HL-60/S4 (cell line): ENCODE data around the gene MCC.

Experiments
- in situ Hi-C: fragments of 300-500 bp; cut with MboI; formaldehyde crosslinking; loops from 2 replicates; pipeline ENCODE4 v1.14.3; 2022; ENCODE audit warnings: low sequenced_read_pairs

The MCC gene

DNA sequence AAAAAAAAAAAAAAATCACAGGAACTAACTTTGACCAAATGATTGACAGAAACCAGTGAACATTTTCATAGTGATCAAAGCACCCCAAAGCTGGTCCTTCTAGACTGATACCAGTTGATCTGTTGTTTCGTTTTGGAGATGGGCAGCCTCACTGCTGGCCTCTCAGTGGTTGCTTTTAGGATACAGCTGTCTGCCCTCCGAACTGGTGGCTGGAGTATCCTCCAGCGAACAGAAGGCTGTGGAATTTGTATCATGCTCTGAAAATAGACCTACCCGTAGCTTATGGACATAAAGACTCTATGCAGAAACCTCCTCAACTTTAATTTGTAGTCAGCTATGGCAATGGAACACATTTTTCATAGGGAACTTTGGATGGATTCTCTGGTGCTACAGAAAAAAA lies 462.7 kb downstream of the MCC start:
- in situ Hi-C loops: no loop called here

GRCh38 chr5:113024076-113024697 lies 464.1 kb downstream of the MCC start:
- in situ Hi-C loops: no loop called here

- in situ Hi-C loops: no loop called here
Measured at GRCh38 chr5:113022661-113023060, 465.6 kb downstream of the MCC start.

DNA sequence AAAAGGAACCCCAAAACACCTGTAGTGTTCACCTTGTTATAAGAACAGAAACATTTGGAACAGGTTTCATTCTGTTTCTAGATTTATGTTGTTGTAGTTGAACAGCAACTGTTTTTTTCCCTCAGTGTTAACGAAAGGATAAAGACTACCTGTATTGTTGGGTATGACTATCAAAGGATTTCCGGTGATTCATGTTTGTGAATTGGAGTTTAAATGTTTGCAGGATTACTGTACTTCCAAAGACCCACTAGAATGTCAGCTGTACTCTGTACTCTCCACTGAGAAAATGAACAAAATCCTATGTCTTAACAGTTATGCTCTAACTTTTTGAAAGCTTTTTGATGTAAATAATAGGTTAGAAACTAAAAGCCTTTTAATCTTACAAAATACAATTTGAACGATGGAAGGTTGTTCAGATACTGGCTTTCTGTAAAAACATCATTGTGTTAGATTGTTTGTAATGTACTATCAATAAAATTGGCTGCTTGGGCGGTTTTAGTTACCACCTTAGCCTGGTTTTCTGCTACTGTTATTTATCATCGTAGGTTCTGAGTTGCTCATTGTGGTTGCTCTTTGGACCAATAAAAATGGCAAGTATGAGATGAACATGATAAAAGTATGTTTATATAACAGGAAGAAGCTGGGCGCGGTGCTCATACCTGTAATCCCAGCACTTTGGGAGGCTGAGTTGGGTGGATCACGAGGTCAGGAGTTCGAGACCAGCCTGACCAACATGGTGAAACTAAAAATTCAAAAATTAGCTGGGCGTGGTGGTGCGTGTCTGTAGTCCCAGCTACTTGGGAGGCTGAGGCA lies 467.6 kb downstream of the MCC start:
- in situ Hi-C loops: no loop called here

GRCh38 chr5:113017881-113018635 lies 470.2 kb downstream of the MCC start:
- in situ Hi-C loops: no loop called here

- in situ Hi-C loops: no loop called here
Measured at GRCh38 chr5:113005454-113005853, 482.8 kb downstream of the MCC start.

DNA sequence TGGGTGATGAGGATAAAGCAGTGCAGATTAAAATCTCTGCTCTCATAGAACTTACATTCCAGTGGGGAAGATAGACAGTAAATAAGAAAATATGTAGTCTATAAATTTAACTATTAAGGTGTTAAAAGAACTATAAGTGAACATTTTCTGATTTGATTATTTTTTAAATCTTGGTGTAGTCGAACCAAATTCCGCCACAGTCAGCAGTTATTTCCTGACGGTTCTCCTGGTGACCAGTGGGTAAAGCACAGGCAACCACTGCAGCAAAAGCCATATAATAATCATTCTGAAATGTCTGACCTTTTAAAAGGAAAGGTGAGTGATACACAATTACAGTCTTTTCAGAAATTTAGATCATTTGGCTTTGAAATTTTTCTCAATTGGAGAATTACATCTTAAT lies 484.5 kb downstream of the MCC start:
- in situ Hi-C loops: no loop called here

DNA sequence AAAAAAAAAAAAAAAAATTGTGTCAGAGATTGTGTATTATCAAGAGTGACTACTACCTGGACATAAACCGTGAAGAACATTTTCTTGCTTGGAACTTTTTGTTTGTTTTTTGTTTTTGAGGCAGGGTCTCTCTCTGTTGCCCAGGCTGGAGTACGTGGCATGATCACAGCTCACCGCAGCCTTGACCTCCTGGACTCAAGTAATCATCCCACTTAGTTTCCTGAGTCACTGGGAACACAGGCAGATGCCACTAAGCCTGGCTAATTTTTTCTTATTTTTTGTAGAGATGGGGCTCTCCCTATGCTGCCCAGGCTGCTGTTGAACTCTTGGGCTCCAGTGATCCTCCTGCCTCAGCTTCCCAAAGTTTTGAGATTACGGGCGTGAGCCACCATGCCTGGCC lies 485.8 kb downstream of the MCC start:
- in situ Hi-C loops: no loop called here

DNA sequence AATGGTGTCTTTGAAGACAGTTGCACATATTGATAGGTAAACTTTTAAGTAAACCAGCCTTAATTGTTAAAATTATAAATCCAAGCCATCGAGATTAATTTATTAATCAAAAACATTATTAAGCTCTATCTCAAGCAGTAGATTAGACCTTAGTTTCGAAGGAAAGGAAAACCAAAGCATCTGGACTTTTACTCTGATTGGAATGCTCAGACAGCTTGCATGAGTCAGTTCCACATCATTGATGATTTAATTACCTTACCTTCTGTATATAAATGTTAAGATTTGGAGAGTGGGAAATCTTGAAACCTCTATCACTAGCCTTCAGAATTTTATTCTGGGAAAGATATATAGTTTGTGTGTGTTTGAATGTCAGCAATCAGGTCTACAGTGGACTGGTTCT lies 487.8 kb downstream of the MCC start:
- in situ Hi-C loops: no loop called here

DNA sequence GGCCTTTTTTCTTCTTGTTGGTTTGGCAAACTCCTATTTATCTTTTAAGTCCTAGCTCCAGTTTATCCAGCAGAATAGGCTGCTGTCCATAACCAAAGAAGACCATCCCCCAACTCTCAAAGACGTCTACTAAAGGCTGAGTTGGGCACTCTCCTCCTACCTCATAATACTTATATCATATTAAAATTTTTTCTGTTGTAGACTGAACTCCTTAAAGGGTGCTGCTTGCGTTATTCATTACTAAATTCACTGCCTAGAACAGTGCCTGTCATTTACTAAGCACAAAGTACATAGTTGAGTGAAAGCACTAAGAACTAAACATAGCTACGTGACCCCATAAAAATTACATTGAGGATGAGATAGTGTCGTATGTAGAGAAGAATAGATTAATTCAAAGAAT lies 490.0 kb downstream of the MCC start:
- in situ Hi-C loops: loop anchor here (25.0 kb wide), 1 partner anchor 339 kb away; no protein-coding TSS in a partner anchor

DNA sequence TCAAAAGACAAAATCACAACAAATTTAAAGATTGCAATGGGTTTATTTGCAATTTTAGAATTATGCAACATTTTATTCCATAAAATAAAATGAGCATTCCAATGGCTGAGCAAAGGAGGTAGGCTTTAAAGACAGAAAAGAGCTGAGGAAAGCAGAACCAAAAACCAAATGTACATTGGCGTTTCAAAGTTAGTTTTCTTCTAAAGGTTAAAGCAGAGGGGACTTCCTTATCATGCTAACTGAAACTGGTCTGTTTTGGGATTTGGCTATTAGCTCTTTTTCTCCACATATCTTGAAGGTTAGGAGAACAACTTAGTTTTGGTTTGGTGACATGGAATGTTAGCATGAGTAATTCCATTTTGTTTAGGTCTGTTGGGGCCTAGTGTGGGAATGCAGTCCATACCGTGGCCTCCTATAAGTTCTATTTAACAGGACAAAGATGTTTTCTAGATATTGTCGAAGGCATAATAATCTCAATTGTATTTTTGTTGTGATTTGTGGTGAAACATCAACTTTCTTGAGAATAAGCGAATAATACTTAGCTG lies 491.4 kb downstream of the MCC start:
- in situ Hi-C loops: loop anchor here (25.0 kb wide), 1 partner anchor 340 kb away; no protein-coding TSS in a partner anchor

DNA sequence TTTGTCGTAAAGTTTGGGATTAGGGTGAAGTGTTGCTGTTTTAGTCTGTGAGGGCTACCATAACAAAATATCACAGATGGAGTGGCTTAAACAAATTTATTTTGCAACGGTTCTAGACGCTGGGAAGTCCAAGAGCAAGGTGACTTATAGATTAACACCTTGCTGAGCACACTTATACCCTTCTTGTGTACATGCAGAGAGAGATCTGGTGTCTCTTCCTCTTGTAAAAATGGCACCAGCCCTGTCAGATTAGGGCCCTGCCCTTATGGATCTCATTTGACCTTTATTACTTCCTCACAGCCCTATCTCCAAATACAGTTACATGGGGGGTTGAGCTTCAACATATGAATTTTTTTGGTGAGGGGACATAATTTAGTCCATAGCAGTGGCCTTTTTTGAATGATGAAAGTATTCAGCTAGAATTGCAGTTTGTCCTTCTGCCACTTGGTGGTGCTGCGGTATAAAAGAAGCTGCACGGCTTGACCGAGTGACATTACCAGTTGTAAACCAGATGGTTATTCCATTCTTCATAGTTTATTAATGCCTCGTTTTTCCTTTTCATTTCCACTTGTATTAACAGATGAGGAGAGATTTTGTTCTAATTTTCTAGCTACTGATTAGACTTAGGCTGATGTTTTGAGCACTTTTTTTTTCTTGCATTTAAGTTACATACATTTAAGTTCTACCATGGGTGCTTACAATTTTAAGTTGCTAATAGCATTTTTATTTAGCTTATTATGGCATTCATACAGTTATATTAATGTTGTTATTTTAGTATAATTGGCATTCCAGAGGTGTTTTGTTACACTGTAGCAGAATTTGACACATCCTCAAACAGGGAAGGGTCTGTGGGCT lies 492.3 kb downstream of the MCC start:
- in situ Hi-C loops: loop anchor here (25.0 kb wide), 1 partner anchor 341 kb away; no protein-coding TSS in a partner anchor

DNA sequence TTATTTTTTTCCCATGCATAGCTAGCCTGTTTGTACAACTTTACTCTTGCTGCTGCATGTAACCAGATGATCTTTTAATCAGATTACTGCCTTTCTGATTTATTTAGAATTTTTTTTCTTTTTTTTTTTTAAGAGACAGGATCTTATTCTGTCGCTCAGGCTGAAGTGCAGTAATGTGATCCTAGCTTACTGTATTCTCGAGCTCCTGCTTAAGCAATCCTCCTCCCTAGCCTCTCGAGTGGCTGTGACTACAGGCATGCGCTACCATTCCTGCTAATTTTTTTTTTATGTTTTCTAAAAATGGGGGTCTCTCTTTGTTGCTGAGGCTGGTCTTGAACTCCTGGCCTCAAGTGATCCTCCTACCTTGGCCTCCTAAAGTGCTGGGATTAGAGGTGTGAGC lies 502.0 kb downstream of the MCC start:
- in situ Hi-C loops: loop anchor here (25.0 kb wide), 1 partner anchor 351 kb away; no protein-coding TSS in a partner anchor

DNA sequence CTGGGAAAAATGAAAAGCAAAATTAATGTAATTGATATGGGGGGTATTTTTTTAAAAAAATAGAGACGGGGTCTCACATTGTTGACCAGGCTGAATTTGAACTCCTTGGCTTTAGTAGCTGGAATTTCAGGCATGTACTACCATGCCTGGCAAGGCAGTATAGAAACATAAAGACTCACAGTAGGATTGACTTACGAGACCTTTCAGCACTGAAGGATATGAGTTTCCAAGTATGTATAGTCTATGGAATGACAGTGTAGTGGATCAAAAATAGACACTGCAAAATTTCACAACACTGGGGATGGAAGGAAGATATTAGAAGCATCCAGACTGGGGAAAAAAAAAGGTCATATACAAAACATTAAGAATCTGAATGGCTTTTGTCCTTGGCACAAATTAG lies 504.9 kb downstream of the MCC start:
- in situ Hi-C loops: loop anchor here (25.0 kb wide), 1 partner anchor 354 kb away; no protein-coding TSS in a partner anchor

DNA sequence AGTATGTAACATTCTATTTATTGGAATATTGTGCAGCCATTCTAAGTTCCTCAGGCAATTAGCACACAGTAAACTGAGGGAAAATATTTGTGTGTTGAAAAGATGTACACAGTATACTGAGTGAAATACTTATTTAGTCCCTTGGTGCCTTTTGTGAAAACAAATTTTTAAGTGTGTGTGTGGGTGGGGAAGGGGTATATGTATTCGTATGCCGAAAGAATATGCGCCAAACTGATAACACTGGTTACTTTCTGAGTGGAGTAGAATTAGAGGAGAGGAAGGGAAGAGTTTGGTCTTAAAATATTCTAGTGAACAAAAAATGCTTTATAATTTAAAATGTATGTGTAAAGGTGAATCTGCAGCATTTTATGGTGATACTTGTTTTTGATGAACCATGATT lies 508.5 kb downstream of the MCC start:
- in situ Hi-C loops: loop anchor here (25.0 kb wide), 1 partner anchor 358 kb away; no protein-coding TSS in a partner anchor

DNA sequence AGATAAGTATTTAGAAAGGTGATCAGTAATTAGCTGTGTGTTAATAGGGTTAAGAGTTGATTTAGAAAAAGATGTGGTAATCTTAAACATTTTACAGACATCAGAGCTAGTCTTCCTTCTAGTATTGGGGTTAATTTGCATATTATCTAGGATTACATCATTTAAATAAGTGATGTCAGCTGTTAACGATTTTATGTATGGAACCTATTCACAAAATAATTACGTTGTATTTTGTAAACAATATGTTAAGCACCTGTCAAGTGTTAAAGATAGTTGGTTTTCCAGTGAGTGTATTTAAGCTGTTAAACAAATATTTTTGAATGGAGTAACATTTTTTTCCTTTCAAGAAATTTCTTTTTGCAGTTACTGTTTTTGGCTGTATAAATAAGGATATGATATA lies 509.4 kb downstream of the MCC start:
- in situ Hi-C loops: loop anchor here (25.0 kb wide), 1 partner anchor 358 kb away; no protein-coding TSS in a partner anchor

- in situ Hi-C loops: loop anchor here (25.0 kb wide), 1 partner anchor 360 kb away; no protein-coding TSS in a partner anchor
Measured at GRCh38 chr5:112977440-112977861, 510.8 kb downstream of the MCC start.

- in situ Hi-C loops: loop anchor here (25.0 kb wide), 1 partner anchor 361 kb away; no protein-coding TSS in a partner anchor
Measured at GRCh38 chr5:112976432-112977309, 511.6 kb downstream of the MCC start, which contains the start of gene DCP2. TSS of gene DCP2 (plus strand) at chr5:112976798. CDS start at chr5:112976934, 136 bp downstream.
